Endometrial microvascular endothelial cells (primary cell): Measurements from ENCODE around the gene TCEAL3. TPM values are rescaled to one million over a fixed set of nuclear protein-coding genes. Genes with fewer than 3 reads are reported as not detected.
"Not testable (repeated sequence)": the region's sequence is repeated elsewhere in the genome, so short reads cannot be mapped to it uniquely, and the experiment has no call there.

Experiments
- in situ Hi-C: cut with HindIII; loops from 2 replicates; pipeline ENCODE4 v1.10.0; 2017; ENCODE audit warnings: low sequenced_read_pairs, low pct_unique_long_range_greater_than_20kb; ENCODE audit errors: inconsistent ontology term
- total RNA-seq: library from RNA; depleted of rRNA; stranded (reverse); fragments of >200 nt; gene quantifications from one replicate; pipeline ENCODE4 v1.2.3, GENCODE V29; 2015; ENCODE audit errors: inconsistent ontology term

The TCEAL3 gene
- total RNA-seq, 1 donor from 2014 or later = 13.9 TPM

DNA sequence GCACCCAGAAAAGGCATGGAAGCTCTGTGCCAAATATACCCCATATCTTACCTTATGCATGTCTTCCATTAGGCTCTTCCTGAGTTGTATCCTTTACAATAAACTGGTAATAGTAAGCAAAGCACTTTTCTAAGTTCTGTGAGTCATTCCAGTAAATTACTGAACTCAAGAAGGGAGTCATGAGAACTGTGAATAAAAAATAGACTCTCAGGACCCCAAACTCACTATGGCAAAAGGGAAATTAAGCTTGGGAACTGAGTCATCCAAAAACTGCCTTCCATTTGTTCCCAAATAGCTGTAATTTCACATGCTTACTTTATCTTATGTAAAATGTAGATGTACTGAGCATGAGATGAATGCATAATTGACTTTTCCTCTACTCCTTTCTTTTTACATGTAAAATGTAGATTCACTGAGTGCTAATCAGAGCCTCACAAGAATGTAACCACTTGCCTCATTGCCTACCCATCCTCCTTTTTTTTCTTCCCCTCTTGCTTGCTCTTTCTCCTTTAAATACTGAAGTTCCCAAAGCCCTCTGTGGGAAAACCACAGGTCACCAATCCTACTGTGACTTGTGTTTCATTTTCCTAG, 8.1 kb downstream of the TCEAL3 start:
- in situ Hi-C loops = no loop called here

DNA sequence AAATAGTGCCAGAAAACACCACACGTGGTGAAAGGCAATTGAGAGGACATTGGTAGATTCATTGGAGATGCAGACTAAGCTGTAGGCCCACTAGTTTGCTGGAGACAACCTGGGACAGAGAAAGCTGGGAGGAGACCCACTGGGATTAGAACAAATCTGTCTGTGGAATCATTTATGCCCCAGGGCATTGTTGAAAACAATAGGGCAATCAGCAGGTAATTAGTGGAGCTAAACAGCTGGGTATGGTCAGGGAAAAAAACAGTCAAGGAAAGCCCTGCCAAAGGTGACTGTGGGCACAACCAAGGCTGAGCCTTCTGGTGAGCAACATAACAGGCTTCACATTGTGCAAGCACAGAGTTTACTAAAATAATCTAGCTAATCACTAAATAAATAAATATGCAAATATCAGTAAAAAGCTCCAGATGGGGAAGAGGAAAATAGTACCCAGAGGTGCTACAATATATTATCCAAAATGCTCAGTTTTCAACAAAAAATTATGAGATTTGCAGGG, 9.0 kb downstream of the TCEAL3 start:
- in situ Hi-C loops = no loop called here

DNA sequence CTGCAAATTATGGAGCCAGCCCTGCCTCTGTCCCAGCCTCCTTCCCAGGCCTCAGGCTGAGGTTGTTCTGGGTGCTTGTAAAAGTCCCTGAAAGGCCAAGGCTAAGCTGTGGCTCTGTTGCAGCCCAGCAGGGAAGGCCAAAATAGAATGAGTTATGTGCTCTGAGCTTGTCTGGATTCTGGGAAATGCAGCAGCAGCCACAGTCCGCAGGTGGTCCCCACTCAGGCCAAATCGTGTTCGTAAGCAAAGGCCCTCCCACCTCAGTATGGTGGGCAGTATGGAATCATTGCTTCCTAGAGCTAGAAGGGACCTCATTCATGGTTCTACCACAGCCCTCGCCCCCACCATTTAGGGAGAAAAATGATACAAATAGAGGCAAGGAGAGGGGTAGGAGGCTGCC, 16.3 kb downstream of the TCEAL3 start:
- in situ Hi-C loops = no loop called here

DNA sequence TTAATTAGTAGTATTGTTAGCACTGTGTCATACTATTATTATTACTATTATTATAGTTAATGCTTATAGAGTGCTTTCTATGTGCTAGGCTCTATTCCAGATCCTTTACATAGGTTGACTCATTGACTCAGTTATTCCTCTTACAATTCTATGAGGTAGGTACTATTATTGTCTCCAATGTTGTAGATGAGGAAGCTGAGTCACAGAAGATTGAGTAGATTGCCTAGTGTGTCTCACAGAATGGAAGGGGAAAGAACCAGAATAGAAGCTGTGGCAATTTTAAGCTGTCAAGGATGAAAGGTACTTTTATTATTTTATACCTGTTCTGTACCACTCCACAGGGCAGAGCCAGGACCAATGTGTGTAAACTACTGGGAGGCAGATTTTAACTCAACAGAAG, 19.1 kb downstream of the TCEAL3 start:
- in situ Hi-C loops = no loop called here

DNA sequence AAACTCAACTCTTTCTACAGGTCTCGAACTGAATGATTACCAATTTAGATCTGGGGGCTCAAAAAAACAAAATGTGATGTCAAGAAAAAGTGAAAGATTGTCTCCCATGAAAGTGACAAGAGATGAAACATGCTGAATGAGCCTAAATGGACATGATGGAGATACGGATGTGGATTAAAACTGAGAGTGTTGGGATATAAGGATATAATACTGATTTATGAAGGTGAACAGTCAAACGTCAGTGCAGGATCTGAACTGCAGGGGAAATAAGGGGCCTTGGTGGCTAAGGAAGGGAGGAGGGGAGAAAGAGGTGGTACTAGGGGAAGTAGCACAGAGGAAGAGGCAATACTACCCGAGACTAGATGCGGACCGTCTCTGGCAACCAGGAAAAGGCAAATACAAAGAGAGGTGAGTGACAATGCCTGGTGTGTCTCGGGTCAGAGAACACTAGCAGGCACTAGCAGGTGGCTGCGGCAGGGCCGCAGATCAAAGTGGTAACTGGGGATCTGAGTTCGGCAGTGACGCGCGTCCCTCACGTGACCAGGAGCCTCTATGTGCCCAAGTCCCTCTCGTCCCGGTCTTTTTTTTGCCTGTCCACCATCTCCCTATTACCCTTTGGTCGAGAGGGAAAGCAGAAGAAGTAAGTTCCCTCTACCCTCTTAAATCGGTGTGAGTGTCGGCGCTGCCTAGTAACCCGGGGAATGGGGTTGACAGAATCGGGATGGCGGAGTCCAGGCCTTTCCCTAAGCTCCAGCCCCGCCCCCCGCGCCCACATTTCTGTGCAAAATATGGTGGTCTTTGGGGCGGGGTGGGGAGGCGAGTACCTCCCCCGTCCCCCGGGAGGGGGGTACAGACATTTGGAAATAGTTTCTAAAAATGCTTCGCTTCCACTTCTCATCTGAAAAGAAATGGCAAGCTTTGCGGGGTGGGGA, 20.9 kb downstream of the TCEAL3 start, which contains the start of gene TCEAL1:
Gene TCEAL1 (plus strand): TSS at position 590 of the 932 bp plus-strand sequence. CDS start 942 bp downstream, outside the sequence.
- in situ Hi-C loops = no loop called here

DNA sequence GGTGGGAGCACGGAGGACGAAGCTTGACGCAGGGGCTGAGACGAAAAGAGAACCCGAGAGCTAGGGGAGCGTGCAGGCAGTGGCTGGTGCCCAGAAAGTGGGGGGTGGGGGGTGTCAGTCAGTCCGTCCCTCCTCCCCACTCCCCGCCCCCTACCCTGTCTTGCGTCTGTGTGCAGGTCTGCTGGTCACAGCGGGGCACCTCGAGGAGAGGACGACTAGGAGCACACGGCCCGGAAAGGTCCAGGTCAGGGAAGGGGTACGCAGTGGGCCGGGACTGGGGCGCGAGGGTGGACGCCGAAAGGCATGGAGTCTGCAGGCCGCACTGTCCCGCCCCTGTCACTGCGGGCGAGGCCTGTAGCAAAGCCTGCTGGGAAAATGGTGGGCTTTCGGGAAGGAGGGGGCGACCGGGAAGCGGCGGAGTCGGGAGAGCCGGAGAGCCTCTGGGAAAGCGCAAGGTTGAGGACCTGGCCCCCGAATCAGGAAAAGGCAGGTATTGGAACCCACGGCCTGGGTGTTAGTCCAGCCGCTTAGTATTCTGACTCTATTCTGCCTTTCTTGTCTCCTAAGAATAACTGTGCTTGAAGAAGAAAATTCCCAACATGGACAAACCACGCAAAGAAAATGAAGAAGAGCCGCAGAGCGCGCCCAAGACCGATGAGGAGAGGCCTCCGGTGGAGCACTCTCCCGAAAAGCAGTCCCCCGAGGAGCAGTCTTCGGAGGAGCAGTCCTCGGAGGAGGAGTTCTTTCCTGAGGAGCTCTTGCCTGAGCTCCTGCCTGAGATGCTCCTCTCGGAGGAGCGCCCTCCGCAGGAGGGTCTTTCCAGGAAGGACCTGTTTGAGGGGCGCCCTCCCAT, 21.8 kb downstream of the TCEAL3 start:
- in situ Hi-C loops = no loop called here

DNA sequence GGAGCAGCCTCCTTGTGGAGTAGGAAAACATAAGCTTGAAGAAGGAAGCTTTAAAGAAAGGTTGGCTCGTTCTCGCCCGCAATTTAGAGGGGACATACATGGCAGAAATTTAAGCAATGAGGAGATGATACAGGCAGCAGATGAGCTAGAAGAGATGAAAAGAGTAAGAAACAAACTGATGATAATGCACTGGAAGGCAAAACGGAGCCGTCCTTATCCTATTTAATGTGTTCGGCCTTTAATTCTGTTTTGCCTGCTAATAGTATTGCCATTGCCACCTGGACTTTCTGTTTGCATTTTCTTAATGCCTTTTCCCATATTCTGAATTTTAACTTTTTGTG, 22.4 kb downstream of the TCEAL3 start:
- in situ Hi-C loops = no loop called here

DNA sequence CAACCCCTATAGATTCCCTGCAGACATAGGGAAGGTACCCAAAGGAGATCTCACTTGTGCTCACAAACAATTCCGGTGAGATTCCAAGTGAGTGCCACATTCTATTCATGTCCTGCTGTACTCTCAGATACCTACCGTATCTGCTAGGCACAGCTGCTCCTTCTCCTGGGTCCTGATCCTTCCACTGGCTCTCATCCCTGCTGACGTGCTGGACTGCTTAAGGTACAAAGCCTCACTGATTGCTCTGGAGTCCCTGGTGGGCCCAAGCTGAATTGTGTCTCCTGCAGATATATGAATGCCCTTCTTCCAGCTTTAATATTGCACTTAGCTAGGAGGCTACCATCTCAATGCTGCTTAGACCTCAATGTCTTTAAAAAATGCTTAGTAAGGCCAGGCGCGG, 23.4 kb downstream of the TCEAL3 start:
- in situ Hi-C loops = no loop called here

DNA sequence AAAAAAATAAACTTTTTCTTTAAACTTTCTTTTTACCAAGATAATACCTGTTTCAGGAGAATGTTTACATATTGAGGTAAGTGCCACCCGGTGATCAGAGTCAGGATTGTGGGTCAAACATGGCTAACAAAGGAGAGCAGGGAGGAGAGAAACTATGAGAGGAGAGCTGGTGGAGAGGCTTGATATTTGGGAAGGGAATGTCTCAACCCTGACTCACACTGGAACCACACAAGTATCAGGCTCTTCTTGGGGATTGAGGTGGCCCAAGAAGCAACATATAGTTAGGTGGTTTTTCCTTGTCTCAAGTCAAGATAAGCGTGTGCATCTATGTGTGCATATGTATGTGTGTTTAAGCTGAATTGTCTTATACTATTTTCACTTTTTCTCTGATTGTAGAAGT, 27.7 kb downstream of the TCEAL3 start:
- in situ Hi-C loops = no loop called here

DNA sequence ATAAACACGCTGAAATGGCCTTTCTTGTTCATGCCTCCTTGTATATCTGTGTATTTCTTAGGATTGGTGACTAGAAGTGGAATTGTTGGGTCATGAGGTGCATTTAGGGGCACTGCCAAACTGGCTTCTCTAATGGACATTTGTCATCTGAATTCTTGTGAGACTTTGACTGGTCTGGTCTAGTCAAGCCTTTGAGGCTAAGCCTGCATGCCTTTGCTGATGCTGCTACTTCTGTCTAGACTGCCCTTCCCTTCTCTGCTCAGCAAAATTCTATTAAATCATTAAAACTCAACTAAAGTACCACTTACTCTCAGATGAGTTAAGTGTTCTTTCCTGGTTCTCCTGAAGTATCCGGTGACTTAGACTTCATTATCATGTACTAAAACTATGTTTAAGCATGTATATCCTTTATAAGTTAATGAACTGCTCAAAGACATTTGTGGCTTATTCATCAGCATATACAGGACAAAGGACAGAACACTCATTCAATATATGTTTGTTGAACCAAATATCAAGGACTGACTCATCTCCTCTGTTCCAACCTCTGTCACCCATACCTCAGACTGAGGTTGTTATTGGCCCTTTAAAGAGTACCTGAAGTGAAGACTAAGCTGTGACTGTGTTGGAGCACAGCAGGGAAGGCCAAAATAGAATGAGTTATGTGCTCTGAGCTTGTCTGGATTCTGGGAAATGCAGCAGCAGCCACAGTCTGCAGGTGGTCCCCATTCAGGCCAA, 30.0 kb downstream of the TCEAL3 start:
- in situ Hi-C loops = no loop called here

DNA sequence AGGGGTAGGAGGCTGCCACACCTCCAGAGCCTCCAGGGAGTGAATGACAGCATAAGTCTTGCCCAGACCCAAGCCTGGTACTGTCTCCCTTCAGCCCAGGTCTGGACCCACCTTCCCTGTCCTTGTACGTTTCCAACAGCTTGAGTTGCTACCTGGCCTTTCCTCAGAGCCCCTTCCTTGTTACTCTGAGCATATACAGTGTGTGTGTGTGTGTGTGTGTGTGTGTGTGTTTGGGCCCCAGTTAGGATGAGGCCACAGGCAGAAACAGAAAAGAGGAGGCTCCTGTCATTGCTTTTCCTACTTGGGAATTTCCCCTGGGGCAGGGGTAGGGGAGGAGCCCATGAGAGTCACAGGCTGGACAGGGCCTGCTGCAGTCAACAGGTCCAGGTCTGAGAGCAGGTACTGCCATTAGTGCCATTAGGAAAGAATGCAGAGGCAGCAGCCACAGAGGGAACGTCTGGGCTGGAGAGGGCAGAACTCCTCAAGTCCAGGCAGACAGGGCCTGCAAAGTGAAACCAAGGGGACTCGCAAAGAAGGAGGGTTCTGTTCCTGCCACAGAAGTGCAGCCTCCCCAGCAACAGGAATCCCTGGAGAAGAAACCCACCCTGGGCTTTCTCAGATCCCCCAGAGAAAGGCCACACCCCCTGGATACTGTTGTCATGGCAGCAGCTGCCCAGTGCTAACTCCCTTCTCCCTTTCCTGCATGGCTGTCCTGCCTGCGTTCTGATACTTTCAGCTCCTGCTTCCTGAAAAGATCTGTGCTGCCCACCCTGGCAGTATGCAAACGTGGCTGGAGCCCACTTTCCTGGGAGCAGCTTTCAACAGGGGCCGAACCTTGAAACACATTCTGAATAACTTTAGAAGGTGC, 30.9 kb downstream of the TCEAL3 start:
- in situ Hi-C loops = not testable (repeated sequence)

DNA sequence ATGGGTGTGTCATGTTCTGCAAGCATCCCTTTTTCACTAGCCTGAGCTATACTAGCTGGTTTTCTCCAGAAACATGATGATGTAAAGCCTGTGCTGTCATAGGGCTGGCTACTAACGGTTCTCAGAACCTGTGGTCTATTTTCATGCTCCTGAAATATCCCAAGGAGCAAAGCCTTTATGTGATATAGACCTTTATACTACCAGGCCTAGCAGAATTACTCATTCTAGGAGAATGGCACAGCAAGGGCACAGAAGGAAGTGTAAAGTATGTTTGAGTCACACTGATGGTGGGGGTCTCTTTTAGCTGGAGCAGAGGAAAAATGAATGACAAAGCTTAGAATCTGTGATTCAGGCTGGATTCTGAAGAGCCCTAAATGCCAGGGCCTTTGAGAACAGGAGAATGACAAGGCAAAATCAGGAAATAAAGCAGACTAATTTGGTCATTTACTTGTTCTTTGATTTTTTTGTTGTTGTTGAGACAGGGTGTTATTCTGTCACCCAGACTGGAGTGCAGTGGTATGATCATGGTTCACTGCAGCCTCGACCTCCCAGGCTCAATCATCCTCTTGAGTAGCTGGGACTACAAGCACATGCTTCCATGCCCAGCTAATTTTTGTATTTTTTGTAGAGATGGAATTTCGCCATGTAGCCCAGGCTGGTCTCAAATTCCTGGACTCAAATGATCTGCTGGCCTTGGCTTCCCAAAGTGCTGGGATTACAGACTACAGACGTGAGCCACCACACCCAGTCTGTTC, 32.8 kb downstream of the TCEAL3 start:
- in situ Hi-C loops = no loop called here

DNA sequence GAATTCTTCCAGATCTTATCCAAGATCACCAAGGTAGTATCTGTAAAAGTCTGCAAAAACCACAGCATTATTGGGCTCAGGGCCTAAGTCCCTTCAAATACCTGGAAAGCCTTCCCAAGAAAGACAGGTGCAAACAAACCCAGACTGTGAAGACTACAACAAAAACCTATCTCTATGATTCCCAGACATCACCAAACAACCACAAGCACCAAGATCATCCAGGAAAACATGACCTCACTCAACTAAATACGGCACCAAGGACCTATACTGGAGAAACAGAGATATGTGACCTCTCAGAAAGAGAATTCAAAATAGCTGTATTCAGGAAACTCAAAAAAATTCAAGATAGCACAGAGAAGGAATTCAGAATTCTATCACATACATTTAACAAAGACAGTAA, 36.4 kb downstream of the TCEAL3 start:
- in situ Hi-C loops = no loop called here

DNA sequence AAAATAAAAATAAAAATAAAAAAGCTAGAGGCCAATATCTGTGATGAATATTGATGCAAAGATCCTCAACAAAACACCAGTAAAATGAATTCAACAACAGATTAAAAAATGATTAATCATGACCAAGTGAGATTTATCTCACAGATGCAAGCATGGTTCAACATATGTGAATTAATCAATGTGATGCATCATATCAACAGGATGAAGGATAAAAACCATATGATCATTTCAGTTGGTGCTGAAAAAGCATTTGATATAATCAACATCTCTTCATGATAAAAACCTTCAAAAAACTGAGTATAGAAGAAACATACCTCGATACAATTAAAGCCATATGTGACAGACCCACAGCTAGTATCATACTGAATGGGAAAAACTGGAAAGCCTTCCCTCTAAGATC, 39.9 kb downstream of the TCEAL3 start:
- in situ Hi-C loops = no loop called here

DNA sequence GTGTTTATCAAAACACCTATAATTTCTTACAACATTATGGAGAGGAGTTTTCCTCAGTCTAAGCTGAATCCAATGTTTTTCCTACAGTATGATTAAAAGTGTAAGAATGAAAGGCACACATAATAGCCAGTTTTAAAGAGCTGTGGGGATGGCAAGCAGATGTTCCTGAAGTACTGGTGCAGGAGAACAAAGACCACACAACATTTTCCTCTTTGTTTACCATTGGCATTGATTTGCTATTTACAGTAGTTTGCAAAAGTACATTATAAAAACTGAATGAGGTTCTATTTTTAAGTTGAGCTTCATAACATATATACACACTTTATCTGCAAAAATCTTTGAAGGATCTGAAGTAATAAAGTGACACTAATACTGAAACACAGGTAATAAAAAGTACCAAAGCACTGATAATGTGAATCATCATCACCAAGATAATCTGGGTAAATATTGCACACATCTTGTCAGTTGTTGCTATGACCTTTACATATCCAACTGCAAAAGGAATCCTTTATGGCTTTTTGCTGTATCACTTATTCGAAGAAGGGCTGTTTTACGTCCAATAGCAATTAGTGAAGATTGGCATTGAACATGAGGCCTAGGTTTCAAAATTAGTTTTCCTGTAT, 43.5 kb downstream of the TCEAL3 start:
- in situ Hi-C loops = no loop called here

DNA sequence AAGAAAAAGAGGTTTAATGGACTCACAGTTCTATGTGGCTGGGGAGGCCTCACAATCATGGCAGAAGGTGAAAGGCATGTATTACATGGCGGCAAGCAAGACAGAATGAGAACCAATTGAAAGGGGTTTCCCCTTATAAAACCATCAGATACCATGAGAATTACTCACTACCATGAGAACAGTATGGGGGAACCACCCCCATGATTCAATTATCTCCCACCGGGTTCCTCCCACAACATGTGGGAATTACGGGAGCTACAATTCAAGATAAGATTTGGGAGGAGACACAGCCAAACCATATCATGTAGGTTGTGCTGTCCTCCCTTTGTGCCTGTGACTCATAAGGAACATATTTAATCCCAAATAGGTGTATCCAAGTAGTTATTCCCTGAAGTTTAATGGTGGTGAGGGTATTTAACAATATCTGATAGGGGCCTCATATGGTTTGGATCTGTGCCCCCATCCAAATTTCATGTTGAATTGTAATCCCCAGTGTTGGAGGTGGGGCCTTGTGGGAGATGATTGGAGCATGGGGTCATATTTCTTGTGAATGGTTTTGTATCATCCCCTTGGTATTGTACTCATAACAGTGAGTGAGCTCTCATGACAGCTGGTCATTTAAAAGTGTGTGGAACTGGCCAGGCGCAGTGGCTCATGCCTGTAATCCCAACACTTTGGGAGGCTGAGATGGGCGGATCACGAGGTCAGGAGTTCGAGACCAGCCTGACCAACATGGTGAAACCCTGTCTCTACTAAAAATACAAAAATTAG, 47.7 kb downstream of the TCEAL3 start:
- in situ Hi-C loops = not testable (repeated sequence)
